Esophagus squamous epithelium (tissue), 4 donors: ENCODE measurements around the gene CHMP4A.

Source experiments
- CTCF ChIP-seq, 6 experiments: fragments of 450-650 bp in 4 of 6; fragments of 200-600 bp in 2 of 6; sonication (generic) in 2 of 6; IDR thresholded peaks; one replicate each; pipeline ENCODE4 v1.5.1; 2016 to 2019; ENCODE audit warnings: antibody characterized with exemption in 6 of 6, mild to moderate bottlenecking in 4 of 6, moderate library complexity in 4 of 6
- POLR2A ChIP-seq, 4 donors: fragments of 450-650 bp; IDR thresholded peaks; one replicate each; pipeline ENCODE4 v1.6.1; 2017; ENCODE audit warnings: antibody characterized with exemption in 4 of 4, mild to moderate bottlenecking in 4 of 4, moderate library complexity in 3 of 4

GRCh38 chr14:24246765-24247212 is 33.5 kb upstream of the CHMP4A start:
- TF ChIP-seq CTCF (IDR thresholded peaks at IDR 0.05) (no peak), POLR2A (IDR thresholded peaks at IDR 0.05) (no peak)
